ENCODE measurements around the gene WDR43.

DNA sequence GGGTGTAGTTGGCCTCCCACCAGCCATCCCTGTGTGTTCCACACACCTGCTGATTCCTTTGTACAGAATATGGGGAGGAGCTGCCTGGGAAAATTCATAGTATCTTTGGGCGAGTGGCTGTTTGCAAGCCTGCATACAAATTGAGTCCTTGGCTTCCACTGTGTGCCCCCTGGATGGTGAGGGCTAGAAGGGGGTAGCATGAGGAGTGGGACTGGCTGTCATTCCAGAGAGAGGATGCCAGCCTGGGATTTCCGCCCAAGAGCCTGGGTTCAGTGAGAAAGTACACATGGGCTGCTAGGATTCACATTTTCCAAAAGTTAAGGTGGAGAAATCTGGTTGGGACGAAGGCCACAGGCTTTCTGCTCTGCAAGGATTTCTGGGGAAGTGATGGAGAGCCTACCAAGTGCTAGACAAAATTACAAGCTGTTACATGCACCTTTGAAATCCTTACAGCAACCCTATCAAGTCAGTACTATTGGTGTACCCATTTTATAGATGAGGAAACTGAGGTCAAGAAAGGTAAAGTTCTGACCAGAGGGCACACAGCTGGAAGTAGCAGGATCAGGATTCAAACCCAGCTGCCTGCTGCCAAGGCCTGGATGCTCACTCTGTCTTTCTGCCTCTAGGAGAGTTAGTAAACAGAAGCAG is 86.0 kb downstream of the WDR43 start:
- TF ChIP-seq CTCF (IDR thresholded peaks at IDR 0.05) (no peak), EP300 (IDR thresholded peaks at IDR 0.05) (no peak)

Measured in stomach (tissue), 4 donors.